ENCODE results near the gene PIGB.
"Not testable (repeated sequence)": the region's sequence is repeated elsewhere in the genome, so short reads cannot be mapped to it uniquely, and the experiment has no call there.

GRCh38 chr15:55280589-55280988 lies 38.4 kb upstream of the PIGB start:
- TF ChIP-seq, protein P1, sequence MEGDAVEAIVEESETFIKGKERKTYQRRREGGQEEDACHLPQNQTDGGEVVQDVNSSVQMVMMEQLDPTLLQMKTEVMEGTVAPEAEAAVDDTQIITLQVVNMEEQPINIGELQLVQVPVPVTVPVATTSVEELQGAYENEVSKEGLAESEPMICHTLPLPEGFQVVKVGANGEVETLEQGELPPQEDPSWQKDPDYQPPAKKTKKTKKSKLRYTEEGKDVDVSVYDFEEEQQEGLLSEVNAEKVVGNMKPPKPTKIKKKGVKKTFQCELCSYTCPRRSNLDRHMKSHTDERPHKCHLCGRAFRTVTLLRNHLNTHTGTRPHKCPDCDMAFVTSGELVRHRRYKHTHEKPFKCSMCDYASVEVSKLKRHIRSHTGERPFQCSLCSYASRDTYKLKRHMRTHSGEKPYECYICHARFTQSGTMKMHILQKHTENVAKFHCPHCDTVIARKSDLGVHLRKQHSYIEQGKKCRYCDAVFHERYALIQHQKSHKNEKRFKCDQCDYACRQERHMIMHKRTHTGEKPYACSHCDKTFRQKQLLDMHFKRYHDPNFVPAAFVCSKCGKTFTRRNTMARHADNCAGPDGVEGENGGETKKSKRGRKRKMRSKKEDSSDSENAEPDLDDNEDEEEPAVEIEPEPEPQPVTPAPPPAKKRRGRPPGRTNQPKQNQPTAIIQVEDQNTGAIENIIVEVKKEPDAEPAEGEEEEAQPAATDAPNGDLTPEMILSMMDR (conservative IDR thresholded peaks at IDR 0.05 in 1 of 2, IDR thresholded peaks at IDR 0.05 in 1 of 2; ENCODE audit: low read depth in 1 of 2, low read length in 2 of 2), result not testable (repeated sequence)
- not testable (repeated sequence) for TF ChIP-seq EZH2 (IDR thresholded peaks at IDR 0.05; ENCODE audit: low read length, missing control alignments)

Data from fibroblast of lung (primary cell).